Measurements from ENCODE around the gene MRPL51.

- TF ChIP-seq CTCF (IDR thresholded peaks at IDR 0.05; ENCODE audit: borderline replicate concordance, extremely low read depth, low read length, poor library complexity, severe bottlenecking), result no peak
- no peak for TF ChIP-seq EZH2 (IDR thresholded peaks at IDR 0.05; ENCODE audit: borderline replicate concordance, low read depth, low read length, severe bottlenecking)
These were observed 24.8 kb downstream of the MRPL51 start for GRCh38 chr12:6468283-6468575.

All from DND-41 (cell line).